ENCODE data around the gene SLC19A3.

GRCh38 chr2:227703280-227703732 lies 14.5 kb downstream of the SLC19A3 start:
- TF ChIP-seq GATA3 (IDR thresholded peaks at IDR 0.05; ENCODE audit: low read depth, low read length) (no peak), GATA2 (IDR thresholded peaks at IDR 0.05; ENCODE audit: low read depth, low read length) (no peak)

All from SH-SY5Y (cell line).